RWPE2 (cell line): ENCODE results near the gene DUSP23.

Experiments
- ATAC-seq: fragments of 200-7000 bp; cut with Tn5 transposase; 3 replicates; pipeline ENCODE4 v1.9.1; 2021; ENCODE audit warnings: low read depth
- DNase-seq: peaks from one replicate; pipeline ENCODE4 v3.0.0-alpha.2; 2020; ENCODE audit warnings: low spot score
- H3K27ac ChIP-seq: fragments of 450-650 bp; 2 replicates; pipeline ENCODE4 v1.5.1; 2017; ENCODE audit warnings: mild to moderate bottlenecking; ENCODE audit not compliant: poor library complexity, severe bottlenecking
- H3K27me3 ChIP-seq: fragments of 250-450 bp; sonication (Bioruptor Pico); 2 replicates; pipeline ENCODE4 v1.5.1; 2021; ENCODE audit warnings: mild to moderate bottlenecking, moderate library complexity; ENCODE audit not compliant: insufficient read depth, poor library complexity, severe bottlenecking
- H3K36me3 ChIP-seq: fragments of 250-450 bp; sonication (Bioruptor Pico); 2 replicates; pipeline ENCODE4 v1.5.1; 2020; ENCODE audit warnings: low read depth, mild to moderate bottlenecking, moderate library complexity
- H3K4me1 ChIP-seq: fragments of 250-450 bp; sonication (Bioruptor Pico); 2 replicates; pipeline ENCODE4 v1.5.1; 2021; ENCODE audit warnings: mild to moderate bottlenecking, moderate library complexity; ENCODE audit not compliant: insufficient read depth, poor library complexity, severe bottlenecking
- H3K4me3 ChIP-seq: fragments of 250-450 bp; sonication (Bioruptor Pico); 2 replicates; pipeline ENCODE4 v1.5.1; 2021; ENCODE audit warnings: mild to moderate bottlenecking, moderate library complexity; ENCODE audit not compliant: severe bottlenecking
- H3K9me3 ChIP-seq: fragments of 250-450 bp; sonication (Bioruptor Pico); 2 replicates; pipeline ENCODE4 v1.5.1; 2021; ENCODE audit warnings: mild to moderate bottlenecking, moderate library complexity; ENCODE audit not compliant: severe bottlenecking
- CTCF ChIP-seq: fragments of 450-650 bp; IDR thresholded peaks from one replicate; pipeline ENCODE4 v1.5.1; 2017; ENCODE audit warnings: mild to moderate bottlenecking, moderate library complexity; ENCODE audit not compliant: poor library complexity, severe bottlenecking

Gene DUSP23

GRCh38 chr1:159753386-159753785 is 27.4 kb upstream of the DUSP23 start:
- no peak for TF ChIP-seq CTCF
- no peak for ATAC-seq
- H3K9me3 ChIP-seq: no peaks in the 10 kb centered on the region
- no peak overlapping the region for H3K4me3 ChIP-seq
- no peak for DNase-seq
- H3K27me3 ChIP-seq: no peaks in the 10 kb centered on the region
- H3K36me3 ChIP-seq: no peaks in the 10 kb centered on the region
- peaks cover 5% of the 10 kb centered on the region for H3K4me1 ChIP-seq
- H3K27ac ChIP-seq: peak overlapping the region; percentile 41

GRCh38 chr1:159755451-159756007 is 25.2 kb upstream of the DUSP23 start:
- Histone ChIP-seq H3K27ac (no peak overlapping the region), H3K36me3 (no peaks in the 10 kb centered on the region), H3K9me3 (no peaks in the 10 kb centered on the region), H3K27me3 (no peaks in the 10 kb centered on the region), H3K4me1 (peaks cover 5% of the 10 kb centered on the region), H3K4me3 (no peak overlapping the region)
- ATAC-seq (no peak), DNase-seq (no peak)
- no peak for TF ChIP-seq CTCF

GRCh38 chr1:159756397-159756796 is 24.4 kb upstream of the DUSP23 start:
- Histone ChIP-seq H3K4me3 (no peak overlapping the region), H3K27me3 (no peaks in the 10 kb centered on the region), H3K36me3 (no peaks in the 10 kb centered on the region), H3K4me1 (peaks cover 5% of the 10 kb centered on the region), H3K27ac (no peak overlapping the region), H3K9me3 (no peaks in the 10 kb centered on the region)
- TF ChIP-seq CTCF: no peak
- no peak for DNase-seq
- no peak for ATAC-seq

GRCh38 chr1:159763686-159764085 is 17.1 kb upstream of the DUSP23 start:
- Histone ChIP-seq H3K4me3 (no peak overlapping the region), H3K27ac (no peak overlapping the region), H3K36me3 (no peaks in the 10 kb centered on the region), H3K4me1 (no peaks in the 10 kb centered on the region), H3K27me3 (no peaks in the 10 kb centered on the region), H3K9me3 (no peaks in the 10 kb centered on the region)
- no peak for TF ChIP-seq CTCF
- no peak for DNase-seq
- no peak for ATAC-seq

- H3K36me3 ChIP-seq: no peaks in the 10 kb centered on the region
These were observed 15.0 kb upstream of the DUSP23 start for GRCh38 chr1:159765806-159766205.

More at GRCh38 chr1:159765806-159766205, 15.0 kb upstream of the DUSP23 start:
- no peaks in the 10 kb centered on the region for H3K27me3 ChIP-seq
- H3K27ac ChIP-seq: no peak overlapping the region
- ATAC-seq (no peak), DNase-seq (no peak)
- no peaks in the 10 kb centered on the region for H3K9me3 ChIP-seq
- no peak for TF ChIP-seq CTCF
- H3K4me1 ChIP-seq: no peaks in the 10 kb centered on the region
- no peak overlapping the region for H3K4me3 ChIP-seq
